ENCODE data around the gene CENPS. TPM values are rescaled to one million over a fixed set of nuclear protein-coding genes. Genes with fewer than 3 reads are reported as not detected.

Gene CENPS
- total and polyA plus RNA-seq, 9 of the 15 experiments (the other 6 are each of a cell fraction or from before 2014, with no cell fraction given): 10.2 to 36.0 (median 26.0) TPM

- no peak for TF ChIP-seq HDAC8 (tag; IDR thresholded peaks at IDR 0.05)
- no peak for TF ChIP-seq KLF1 (tag; IDR thresholded peaks at IDR 0.05)
- no peak for TF ChIP-seq ZNF124 (CRISPR knock-in tag; IDR thresholded peaks at IDR 0.05)
- TF ChIP-seq TAL1 (IDR thresholded peaks at IDR 0.05): peak; percentile 55
- no peak for TF ChIP-seq ZZZ3 (IDR thresholded peaks at IDR 0.05)
- no peak for TF ChIP-seq BRD9 (IDR thresholded peaks at IDR 0.05; ENCODE audit: low read depth, partially characterized antibody)
- TF ChIP-seq ZNF311 (CRISPR knock-in tag; IDR thresholded peaks at IDR 0.05): no peak
- TF ChIP-seq MTA2 (IDR thresholded peaks at IDR 0.05; ENCODE audit: low read depth): peak; percentile 34; the same call in 1 of the 2 replicates
- no peak for TF ChIP-seq SLC30A9 (CRISPR knock-in tag; IDR thresholded peaks at IDR 0.05)
- no peak for TF ChIP-seq RAD51 (IDR thresholded peaks at IDR 0.05; ENCODE audit: borderline replicate concordance, low read depth)
- TF ChIP-seq TAF1 (IDR thresholded peaks at IDR 0.05; ENCODE audit: control insufficient read depth, extremely low read depth, insufficient read depth, low read length, severe bottlenecking): no peak
- TF ChIP-seq OTX1 (CRISPR knock-in tag; IDR thresholded peaks at IDR 0.05): no peak
- TF ChIP-seq E2F8 (IDR thresholded peaks at IDR 0.05; ENCODE audit: low read depth, partially characterized antibody): peak; percentile 47
- no peak; a peak in 1 of 4 replicates for TF ChIP-seq SRF (CRISPR knock-in tag; IDR thresholded peaks at IDR 0.05)
- TF ChIP-seq, protein P1, sequence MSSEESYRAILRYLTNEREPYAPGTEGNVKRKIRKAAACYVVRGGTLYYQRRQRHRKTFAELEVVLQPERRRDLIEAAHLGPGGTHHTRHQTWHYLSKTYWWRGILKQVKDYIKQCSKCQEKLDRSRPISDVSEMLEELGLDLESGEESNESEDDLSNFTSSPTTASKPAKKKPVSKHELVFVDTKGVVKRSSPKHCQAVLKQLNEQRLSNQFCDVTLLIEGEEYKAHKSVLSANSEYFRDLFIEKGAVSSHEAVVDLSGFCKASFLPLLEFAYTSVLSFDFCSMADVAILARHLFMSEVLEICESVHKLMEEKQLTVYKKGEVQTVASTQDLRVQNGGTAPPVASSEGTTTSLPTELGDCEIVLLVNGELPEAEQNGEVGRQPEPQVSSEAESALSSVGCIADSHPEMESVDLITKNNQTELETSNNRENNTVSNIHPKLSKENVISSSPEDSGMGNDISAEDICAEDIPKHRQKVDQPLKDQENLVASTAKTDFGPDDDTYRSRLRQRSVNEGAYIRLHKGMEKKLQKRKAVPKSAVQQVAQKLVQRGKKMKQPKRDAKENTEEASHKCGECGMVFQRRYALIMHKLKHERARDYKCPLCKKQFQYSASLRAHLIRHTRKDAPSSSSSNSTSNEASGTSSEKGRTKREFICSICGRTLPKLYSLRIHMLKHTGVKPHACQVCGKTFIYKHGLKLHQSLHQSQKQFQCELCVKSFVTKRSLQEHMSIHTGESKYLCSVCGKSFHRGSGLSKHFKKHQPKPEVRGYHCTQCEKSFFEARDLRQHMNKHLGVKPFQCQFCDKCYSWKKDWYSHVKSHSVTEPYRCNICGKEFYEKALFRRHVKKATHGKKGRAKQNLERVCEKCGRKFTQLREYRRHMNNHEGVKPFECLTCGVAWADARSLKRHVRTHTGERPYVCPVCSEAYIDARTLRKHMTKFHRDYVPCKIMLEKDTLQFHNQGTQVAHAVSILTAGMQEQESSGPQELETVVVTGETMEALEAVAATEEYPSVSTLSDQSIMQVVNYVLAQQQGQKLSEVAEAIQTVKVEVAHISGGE (CRISPR knock-in tag; IDR thresholded peaks at IDR 0.05): no peak
- no peak for TF ChIP-seq FOXM1 (IDR thresholded peaks at IDR 0.05; ENCODE audit: low read depth)
- TF ChIP-seq FOXM1 (CRISPR knock-in tag; IDR thresholded peaks at IDR 0.05; ENCODE audit: low read depth): no peak
- TF ChIP-seq HCFC1 (IDR thresholded peaks at IDR 0.05; ENCODE audit: low read depth, low read length): no peak
- TF ChIP-seq XRCC5 (IDR thresholded peaks at IDR 0.05; ENCODE audit: low read depth, low read length): no peak
- no peak for TF ChIP-seq CHD1 (IDR thresholded peaks at IDR 0.05; ENCODE audit: low read length)
- TF ChIP-seq FOXA1 (IDR thresholded peaks at IDR 0.05; ENCODE audit: borderline replicate concordance): no peak
- no peak for TF ChIP-seq E2F5 (CRISPR knock-in tag; IDR thresholded peaks at IDR 0.05)
- no peak for TF ChIP-seq BMI1 (IDR thresholded peaks at IDR 0.05; ENCODE audit: low read length)
- TF ChIP-seq NFRKB (IDR thresholded peaks at IDR 0.05; ENCODE audit: low read depth): no peak
- TF ChIP-seq ELF1 (tag; IDR thresholded peaks at IDR 0.05): no peak
Observed at GRCh38 chr1:10459184-10459583, 29.0 kb downstream of the CENPS start (continued).

Measured in K562 (cell line).